HCT116 (cell line): ENCODE results near the gene COL18A1. TPM values are rescaled to one million over a fixed set of nuclear protein-coding genes. Genes with fewer than 3 reads are reported as not detected.

ENCODE experiments used
- ATAC-seq: fragments of 200-7000 bp; cut with Tn5 transposase; 2 replicates; pipeline ENCODE4 v1.9.1; 2020; ENCODE audit warnings: mild to moderate bottlenecking, moderate library complexity
- BruUV-seq: library from RNA; stranded (reverse); fragments of 400-500 nt; replicated peaks from 2 replicates; lab custom pipeline; 2021; lab: Mats Ljungman, UMichigan
- CTCF ChIA-PET: fragments of 300-600 bp; sonication (Branson Sonifier 250); formaldehyde crosslinking; loops from one replicate; lab custom pipeline; 2021; ENCODE audit warnings: antibody characterized with exemption; lab: Charles Lee
- POLR2A ChIA-PET: fragments of 300-600, 350-600 bp; sonication (Branson Sonifier 250); formaldehyde crosslinking; loops from one replicate; lab custom pipeline; 2021; ENCODE audit warnings: antibody characterized with exemption; lab: Charles Lee
- RAD21 ChIA-PET, 2 experiments: fragments of 300-600 bp; sonication (Branson Sonifier 250); formaldehyde crosslinking; loops; one replicate each; lab custom pipeline; 2023; ENCODE audit warnings: low total read pairs in 2 of 2; ENCODE audit not compliant: uncharacterized antibody in 2 of 2, unreplicated experiment in 2 of 2, low non-redundant PET in 1 of 2; lab: Charles Lee
- DNase-seq: peaks from one replicate; pipeline ENCODE4 v3.0.0-alpha.2; 2010; ENCODE audit warnings: low read depth, low spot score
- H2AFZ ChIP-seq: fragments of 200-600 bp; shearing (Covaris generic), sonication (generic); 2 replicates; pipeline ENCODE4 v1.6.1; 2017; ENCODE audit warnings: low read depth, mixed run types, mixed read lengths, antibody characterized with exemption, low read length; ENCODE audit not compliant: poor library complexity, severe bottlenecking
- H3K27ac ChIP-seq: 2 replicates; pipeline ENCODE4 v1.5.1; 2012; ENCODE audit warnings: low read depth, low read length
- H3K27me3 ChIP-seq: fragments of 200-600 bp; sonication (generic); 2 replicates; pipeline ENCODE4 v1.6.1; 2016; ENCODE audit warnings: mixed run types, low read length, mixed read lengths; ENCODE audit not compliant: insufficient read depth
- H3K36me3 ChIP-seq, 2 experiments: fragments of 200-500 bp in 1 of 2; fragments of 200-600 bp in 1 of 2; sonication (Bioruptor generic) in 1 of 2; sonication (generic) in 1 of 2; 2 replicates each; pipeline versions ENCODE4 v1.5.1 to v1.6.1; 2014 to 2016; ENCODE audit warnings: low read length in 2 of 2, inconsistent platforms in 1 of 2, mixed read lengths in 1 of 2, mixed run types in 1 of 2; ENCODE audit not compliant: insufficient read depth in 2 of 2, control insufficient read depth in 1 of 2
- H3K4me1 ChIP-seq, 2 experiments: fragments of 200-600 bp in 1 of 2; sonication (generic) in 1 of 2; 2 replicates each; pipeline versions ENCODE4 v1.5.1 to v1.6.1; 2012 to 2017; ENCODE audit warnings: low read length in 2 of 2, inconsistent platforms in 1 of 2, mild to moderate bottlenecking in 1 of 2, mixed read lengths in 1 of 2, mixed run types in 1 of 2, moderate library complexity in 1 of 2; ENCODE audit not compliant: insufficient read depth in 2 of 2, control insufficient read depth in 1 of 2
- H3K4me2 ChIP-seq: fragments of 200-600 bp; sonication (generic); 2 replicates; pipeline ENCODE4 v1.6.1; 2017; ENCODE audit warnings: mixed run types, low read length, mixed read lengths
- H3K4me3 ChIP-seq, 2 experiments: fragments of 200-600 bp in 1 of 2; sonication (generic) in 1 of 2; replicated peaks in 1 of 2; 2 replicates each; pipeline ENCODE4 v1.5.1; 2011 to 2016; ENCODE audit warnings: low read length in 2 of 2, control low read depth in 1 of 2, low read depth in 1 of 2, mild to moderate bottlenecking in 1 of 2, mixed read lengths in 1 of 2, mixed run types in 1 of 2
- H3K79me2 ChIP-seq: fragments of 200-600 bp; sonication (generic); 2 replicates; pipeline ENCODE4 v1.6.1; 2017; ENCODE audit warnings: mild to moderate bottlenecking, mixed run types, low read length, moderate library complexity, mixed read lengths; ENCODE audit not compliant: insufficient read depth
- H3K9ac ChIP-seq: fragments of 200-600 bp; sonication (generic); 2 replicates; pipeline ENCODE4 v1.6.1; 2016; ENCODE audit warnings: low read length, mixed read lengths
- H3K9me2 ChIP-seq: fragments of 200-600 bp; sonication (generic), shearing (Covaris generic); 2 replicates; pipeline ENCODE4 v1.6.1; 2017; ENCODE audit warnings: mixed run types, mild to moderate bottlenecking, moderate library complexity; ENCODE audit not compliant: insufficient read depth
- H3K9me3 ChIP-seq, 2 experiments: fragments of 200-500 bp in 1 of 2; fragments of 200-600 bp in 1 of 2; sonication (Bioruptor generic) in 1 of 2; sonication (generic) in 1 of 2; 2 replicates each; pipeline ENCODE4 v1.6.1; 2014 to 2017; ENCODE audit warnings: low read length in 2 of 2, mixed read lengths in 2 of 2, inconsistent platforms in 1 of 2, low read depth in 1 of 2, mild to moderate bottlenecking in 1 of 2, mixed run types in 1 of 2, moderate library complexity in 1 of 2; ENCODE audit not compliant: control insufficient read depth in 1 of 2, insufficient read depth in 1 of 2
- H4K20me1 ChIP-seq: fragments of 200-600 bp; sonication (generic), shearing (Covaris generic); 2 replicates; pipeline ENCODE4 v1.6.1; 2017; ENCODE audit warnings: mixed run types, mild to moderate bottlenecking, moderate library complexity; ENCODE audit not compliant: insufficient read depth
- CBX3 ChIP-seq: IDR thresholded peaks from 2 replicates; pipeline ENCODE4 v1.6.1; 2012; ENCODE audit warnings: low read depth
- CEBPB ChIP-seq: IDR thresholded peaks from 2 replicates; pipeline ENCODE4 v1.6.1; 2012; ENCODE audit warnings: low read depth
- CTCF ChIP-seq, 3 experiments: fragments of 200-600 bp in 1 of 3; sonication (generic) in 1 of 3; IDR thresholded peaks in 2 of 3; conservative IDR thresholded peaks in 1 of 3; 2 replicates each; pipeline ENCODE4 v1.5.1; 2012 to 2017; ENCODE audit warnings: low read depth in 2 of 3, low read length in 2 of 3, antibody characterized with exemption in 1 of 3, borderline replicate concordance in 1 of 3, control low read depth in 1 of 3, mild to moderate bottlenecking in 1 of 3, mixed read lengths in 1 of 3, mixed run types in 1 of 3, moderate library complexity in 1 of 3; ENCODE audit not compliant: insufficient read depth in 1 of 3
- EGR1 ChIP-seq: IDR thresholded peaks from 2 replicates; pipeline ENCODE4 v1.6.1; 2012; ENCODE audit warnings: low read depth
- ELF1 ChIP-seq: IDR thresholded peaks from 2 replicates; pipeline ENCODE4 v1.6.1; 2012; ENCODE audit warnings: low read depth, borderline replicate concordance
- EZH2 ChIP-seq: fragments of 200-600 bp; sonication (generic); IDR thresholded peaks from 2 replicates; pipeline ENCODE4 v1.6.1; 2017; ENCODE audit warnings: antibody characterized with exemption, mixed run types
- EZH2phosphoT487 ChIP-seq: fragments of 200-600 bp; IDR thresholded peaks from 2 replicates; pipeline ENCODE4 v1.6.1; 2018; ENCODE audit warnings: antibody characterized with exemption, borderline replicate concordance
- JUND ChIP-seq: IDR thresholded peaks from 2 replicates; pipeline ENCODE4 v1.6.1; 2012
- REST ChIP-seq: IDR thresholded peaks from 2 replicates; pipeline ENCODE4 v1.6.1; 2012; ENCODE audit warnings: low read depth
- SIN3A ChIP-seq: IDR thresholded peaks from 2 replicates; pipeline ENCODE4 v1.6.1; 2012; ENCODE audit warnings: low read depth
- YY1 ChIP-seq: IDR thresholded peaks from 2 replicates; pipeline ENCODE4 v1.6.1; 2011; ENCODE audit warnings: low read length, low read depth, moderate library complexity, mild to moderate bottlenecking; ENCODE audit not compliant: insufficient replicate concordance; ENCODE audit errors: extremely low read depth
- ZFX ChIP-seq: fragments of 450-650 bp; IDR thresholded peaks from 2 replicates; pipeline ENCODE4 v1.6.1; 2017
- intact Hi-C: fragments of 100-400 bp; cut with micrococcal nuclease; formaldehyde crosslinking; loops from 2 replicates; pipeline ENCODE4 v1.10.0; 2022
- total RNA-seq: library from RNA; stranded (reverse); gene quantifications from one replicate; pipeline ENCODE4 v1.2.1, GENCODE V29; 2021; ENCODE audit not compliant: unreplicated experiment
- TF ChIP-seq, protein P1 (sequence below): IDR thresholded peaks from 2 replicates; pipeline ENCODE4 v1.6.1; 2012
- TF ChIP-seq, protein P2 (sequence below): IDR thresholded peaks from 2 replicates; pipeline ENCODE4 v1.6.1; 2011; ENCODE audit warnings: mild to moderate bottlenecking, low read length, moderate library complexity; ENCODE audit not compliant: insufficient replicate concordance; ENCODE audit errors: extremely low read depth

COL18A1 gene
- total RNA-seq, 1 experiment from 2014 or later, result 59.5 TPM

DNA sequence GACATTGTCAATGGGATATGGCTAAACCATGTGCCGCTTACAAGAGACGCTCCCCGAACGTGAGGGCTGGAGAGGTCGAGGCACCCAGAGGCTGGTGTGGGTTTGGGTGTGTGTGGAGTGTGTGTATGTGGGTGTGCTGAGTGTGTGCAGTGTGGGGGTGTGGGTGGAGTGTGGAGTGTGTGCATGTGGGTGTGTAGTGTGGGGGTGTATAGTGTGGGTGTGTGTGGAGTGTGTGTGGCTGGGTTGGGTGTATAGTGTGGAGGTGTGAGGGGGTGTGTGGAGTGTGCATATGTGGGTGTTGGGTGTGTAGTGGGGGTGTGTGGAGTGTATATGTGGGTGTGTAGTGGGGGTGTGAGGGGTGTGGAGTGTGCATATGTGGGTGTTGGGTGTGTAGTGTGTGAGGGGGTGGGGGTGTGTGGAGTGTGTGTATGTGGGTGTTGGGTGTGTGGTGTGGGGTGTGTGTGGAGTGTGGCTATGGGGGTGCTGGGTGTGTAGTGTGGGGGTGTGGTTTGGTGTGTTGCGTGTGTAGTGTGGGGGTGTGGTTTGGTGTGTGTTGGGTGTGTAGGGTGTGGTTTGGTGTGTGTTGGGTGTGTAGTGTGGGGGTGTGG is 95.1 kb downstream of the COL18A1 start:
- H4K20me1 ChIP-seq, result no peaks in the 10 kb centered on the region
- ChIA-PET POLR2A (no interaction called here), CTCF (no interaction called here), RAD21 (no interaction called here)
- no peak overlapping the region for H3K9ac ChIP-seq
- BruUV-seq, result no TSS peak
- no peak overlapping the region for H3K27ac ChIP-seq
- H3K9me2 ChIP-seq, result no peaks in the 10 kb centered on the region
- ATAC-seq (no peak), DNase-seq (no peak)
- H2AFZ ChIP-seq, result no peak overlapping the region
- H3K27me3 ChIP-seq, result no peaks in the 10 kb centered on the region
- H3K79me2 ChIP-seq, result no peaks in the 10 kb centered on the region
- peaks cover 0 to 10% of the 10 kb centered on the region in 2 experiments; a peak in 1 of 4 replicates for H3K36me3 ChIP-seq
- H3K4me1 ChIP-seq, result no peaks in the 10 kb centered on the region
- H3K9me3 ChIP-seq, result no peaks in the 10 kb centered on the region
- no peak overlapping the region for H3K4me2 ChIP-seq
- no peak overlapping the region for H3K4me3 ChIP-seq
- TF ChIP-seq JUND (no peak), ZFX (no peak), SIN3A (no peak), REST (no peak), YY1 (no peak), CBX3 (no peak), EGR1 (no peak), ELF1 (no peak), CEBPB (no peak), CTCF (IDR thresholded peaks at IDR 0.05 in 2 of 3, conservative IDR thresholded peaks at IDR 0.05 in 1 of 3; ENCODE audit: borderline replicate concordance in 1 of 3, insufficient read depth in 1 of 3, low read depth in 2 of 3, low read length in 2 of 3) (no peak), EZH2 (no peak), EZH2phosphoT487 (no peak)
- TF ChIP-seq, protein P1, sequence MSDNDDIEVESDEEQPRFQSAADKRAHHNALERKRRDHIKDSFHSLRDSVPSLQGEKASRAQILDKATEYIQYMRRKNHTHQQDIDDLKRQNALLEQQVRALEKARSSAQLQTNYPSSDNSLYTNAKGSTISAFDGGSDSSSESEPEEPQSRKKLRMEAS, result no peak
- TF ChIP-seq, protein P2, sequence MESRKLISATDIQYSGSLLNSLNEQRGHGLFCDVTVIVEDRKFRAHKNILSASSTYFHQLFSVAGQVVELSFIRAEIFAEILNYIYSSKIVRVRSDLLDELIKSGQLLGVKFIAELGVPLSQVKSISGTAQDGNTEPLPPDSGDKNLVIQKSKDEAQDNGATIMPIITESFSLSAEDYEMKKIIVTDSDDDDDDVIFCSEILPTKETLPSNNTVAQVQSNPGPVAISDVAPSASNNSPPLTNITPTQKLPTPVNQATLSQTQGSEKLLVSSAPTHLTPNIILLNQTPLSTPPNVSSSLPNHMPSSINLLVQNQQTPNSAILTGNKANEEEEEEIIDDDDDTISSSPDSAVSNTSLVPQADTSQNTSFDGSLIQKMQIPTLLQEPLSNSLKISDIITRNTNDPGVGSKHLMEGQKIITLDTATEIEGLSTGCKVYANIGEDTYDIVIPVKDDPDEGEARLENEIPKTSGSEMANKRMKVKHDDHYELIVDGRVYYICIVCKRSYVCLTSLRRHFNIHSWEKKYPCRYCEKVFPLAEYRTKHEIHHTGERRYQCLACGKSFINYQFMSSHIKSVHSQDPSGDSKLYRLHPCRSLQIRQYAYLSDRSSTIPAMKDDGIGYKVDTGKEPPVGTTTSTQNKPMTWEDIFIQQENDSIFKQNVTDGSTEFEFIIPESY, result no peak
- intact Hi-C loops, result no loop called here
